Islet precursor cell (in vitro differentiated cells): ENCODE results near the gene HNRNPUL2.
A peak's percentile ranks its signal among the peaks of the same experiment; 100 is the strongest.
"Not testable (repeated sequence)": the region's sequence is repeated elsewhere in the genome, so short reads cannot be mapped to it uniquely, and the experiment has no call there.

Experiments
- DNase-seq: peaks from one replicate; pipeline ENCODE4 v3.0.0-alpha.2; 2018

HNRNPUL2 gene

DNA sequence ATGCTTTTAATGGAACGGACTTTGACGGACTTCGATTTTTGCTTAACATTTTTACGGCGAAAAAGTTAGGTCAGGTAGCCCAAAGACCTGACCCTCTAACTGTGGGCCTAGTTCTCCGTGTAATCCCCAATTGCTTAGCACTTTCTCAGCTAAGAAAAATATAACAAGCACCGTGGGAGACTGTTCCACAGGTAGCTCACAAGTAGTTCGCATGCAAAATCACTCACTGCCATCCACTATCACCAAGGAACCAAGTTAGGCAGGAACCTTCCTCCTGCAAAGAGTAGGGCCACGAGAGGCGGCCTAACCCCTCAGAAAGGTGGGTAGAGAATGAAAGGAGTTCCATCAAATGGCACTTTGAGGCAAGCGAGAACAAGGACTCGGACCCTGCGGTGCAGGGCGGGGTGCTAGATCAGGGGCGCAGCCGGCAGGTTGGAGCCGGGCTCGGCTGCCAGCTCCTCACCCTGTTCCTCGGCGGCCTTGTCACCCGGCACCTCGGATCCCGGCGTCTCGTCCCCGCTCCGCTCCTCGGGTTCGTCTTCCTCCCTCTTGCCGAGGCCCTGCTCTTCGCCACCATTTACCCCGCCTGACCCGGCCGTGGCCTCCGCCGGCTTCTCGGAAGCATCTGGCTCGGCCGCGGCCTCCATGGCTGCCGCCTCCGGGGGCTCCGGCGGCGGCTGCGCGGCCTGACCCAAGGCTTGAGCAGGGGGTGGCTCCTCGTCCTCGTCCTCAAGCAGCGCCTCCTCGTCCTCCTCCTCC, 922 bp downstream of the HNRNPUL2 start:
- no peak for DNase-seq

DNA sequence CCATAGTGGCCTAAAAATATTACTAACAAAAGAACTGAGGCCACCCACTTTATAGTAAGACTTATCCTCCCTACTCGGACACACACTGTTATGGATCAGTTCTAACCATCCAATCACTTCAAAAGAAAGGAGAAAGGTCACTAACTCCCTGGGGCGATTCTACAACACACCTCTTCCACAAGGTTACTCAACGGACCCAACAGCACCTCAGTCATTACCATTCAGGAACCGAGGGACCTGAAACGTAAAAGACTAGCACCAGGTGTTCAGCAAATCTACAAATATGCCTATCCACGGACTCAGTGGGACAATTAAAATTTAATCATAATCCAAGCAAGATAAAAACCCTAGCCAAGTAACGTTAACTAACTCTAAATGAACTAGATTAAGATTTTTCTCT, 1.6 kb downstream of the HNRNPUL2 start:
- DNase-seq = no peak

DNA sequence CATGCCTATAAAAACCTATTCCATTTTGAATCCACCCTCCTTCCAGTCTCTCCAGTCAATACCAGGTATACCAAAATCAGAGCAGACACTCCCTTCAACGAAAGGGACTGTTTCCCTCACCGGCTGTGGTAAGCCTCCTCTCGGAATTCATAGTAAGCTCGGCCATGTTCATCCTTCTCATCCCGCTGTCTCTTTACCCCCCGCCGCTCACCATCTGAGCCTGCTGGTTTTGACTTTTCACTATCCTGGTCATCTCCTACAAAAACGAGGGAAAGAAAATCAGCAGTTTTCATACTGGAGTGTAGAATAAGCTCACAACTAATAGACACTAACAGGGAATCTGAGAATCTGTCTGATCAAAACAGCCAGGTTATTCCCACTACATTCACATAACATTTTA, 3.1 kb downstream of the HNRNPUL2 start:
- no peak for DNase-seq

DNA sequence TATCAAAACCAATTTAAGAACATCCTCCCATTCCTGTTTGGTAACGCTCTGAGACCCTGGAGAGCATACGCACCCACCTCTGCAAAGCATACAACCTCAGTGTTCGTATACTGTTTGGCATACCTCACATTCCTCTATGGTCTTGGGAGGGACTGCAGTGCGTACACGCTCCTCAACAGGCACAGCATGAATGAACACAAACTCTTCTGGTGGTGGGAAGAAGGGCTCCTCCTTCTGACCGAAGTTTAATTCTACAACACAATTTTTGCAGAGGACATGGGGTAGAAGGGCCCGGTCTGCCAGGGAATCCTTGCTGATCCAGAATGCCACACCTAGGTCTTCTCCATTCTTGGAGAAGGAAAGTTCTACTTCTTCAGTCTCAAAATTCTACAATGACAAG, 5.3 kb downstream of the HNRNPUL2 start:
- peak; percentile 80 for DNase-seq

DNA sequence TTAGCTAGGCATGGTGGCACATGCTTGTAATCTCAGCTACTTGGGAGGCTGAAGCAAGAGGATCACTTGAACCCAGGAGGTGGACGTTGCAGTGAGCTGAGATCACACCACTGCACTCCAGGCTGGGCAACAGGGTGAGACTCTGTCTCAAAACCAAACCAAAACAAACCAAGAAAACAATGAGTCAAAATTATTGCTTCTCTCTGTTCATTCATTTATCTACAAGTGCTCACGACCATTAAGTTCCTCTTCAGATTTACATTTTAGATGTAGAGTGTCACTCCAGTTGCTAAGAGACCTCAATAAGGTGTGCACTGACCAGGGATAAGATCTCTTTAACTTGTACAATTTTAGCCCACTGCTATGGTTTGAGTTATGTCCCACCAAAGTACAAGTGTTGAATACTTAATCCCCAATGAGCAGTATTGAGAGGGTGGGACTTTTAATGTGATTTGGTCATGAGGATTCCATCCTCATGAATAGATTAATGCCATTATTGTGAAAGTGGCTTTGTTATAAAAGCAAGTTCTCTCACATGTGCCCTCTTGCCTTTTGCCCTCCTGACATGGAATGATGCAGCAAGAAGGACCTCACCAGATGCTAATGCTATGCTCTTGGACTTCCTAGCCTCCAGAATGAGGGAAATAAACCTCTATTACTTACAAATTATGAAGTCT, 7.8 kb downstream of the HNRNPUL2 start:
- DNase-seq = no peak

DNA sequence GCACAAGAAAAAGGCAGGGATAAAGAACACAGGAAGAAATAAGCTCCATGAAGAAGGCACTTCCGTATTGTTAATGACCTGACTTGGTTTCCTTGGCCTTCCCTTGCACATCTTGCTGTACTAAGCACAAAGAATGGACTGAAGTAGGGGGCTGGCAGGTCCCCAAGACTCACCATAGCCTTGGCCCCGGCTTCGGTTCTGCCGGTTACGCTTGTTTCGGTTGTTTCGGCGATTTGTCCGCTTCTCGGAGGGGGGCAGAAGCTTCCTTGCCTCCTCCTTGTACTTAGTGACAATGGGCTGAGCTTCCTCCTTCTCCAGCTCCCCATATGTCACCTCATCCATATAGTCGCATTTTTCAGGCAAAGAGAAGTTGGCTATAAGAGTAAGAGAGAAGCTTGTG, 10.4 kb downstream of the HNRNPUL2 start:
- DNase-seq = no peak

DNA sequence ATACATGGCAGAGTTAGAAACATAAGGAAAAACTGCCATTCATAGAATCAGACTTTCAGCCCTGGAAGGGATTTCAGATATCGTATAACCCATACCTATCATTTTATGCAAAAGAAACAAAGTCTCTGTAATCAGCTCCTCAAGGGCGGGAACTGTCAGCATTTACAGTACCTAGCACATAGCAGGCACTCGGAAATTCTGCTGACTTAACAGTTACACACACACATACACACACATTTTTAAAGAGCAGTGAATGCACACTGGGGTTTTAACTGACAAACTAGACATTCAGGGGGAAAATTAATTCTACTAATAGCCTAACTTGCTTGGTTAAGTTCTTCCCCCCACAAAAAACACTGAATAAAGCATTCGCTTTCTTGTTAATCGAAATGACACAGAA, 11.1 kb downstream of the HNRNPUL2 start:
- no peak for DNase-seq

DNA sequence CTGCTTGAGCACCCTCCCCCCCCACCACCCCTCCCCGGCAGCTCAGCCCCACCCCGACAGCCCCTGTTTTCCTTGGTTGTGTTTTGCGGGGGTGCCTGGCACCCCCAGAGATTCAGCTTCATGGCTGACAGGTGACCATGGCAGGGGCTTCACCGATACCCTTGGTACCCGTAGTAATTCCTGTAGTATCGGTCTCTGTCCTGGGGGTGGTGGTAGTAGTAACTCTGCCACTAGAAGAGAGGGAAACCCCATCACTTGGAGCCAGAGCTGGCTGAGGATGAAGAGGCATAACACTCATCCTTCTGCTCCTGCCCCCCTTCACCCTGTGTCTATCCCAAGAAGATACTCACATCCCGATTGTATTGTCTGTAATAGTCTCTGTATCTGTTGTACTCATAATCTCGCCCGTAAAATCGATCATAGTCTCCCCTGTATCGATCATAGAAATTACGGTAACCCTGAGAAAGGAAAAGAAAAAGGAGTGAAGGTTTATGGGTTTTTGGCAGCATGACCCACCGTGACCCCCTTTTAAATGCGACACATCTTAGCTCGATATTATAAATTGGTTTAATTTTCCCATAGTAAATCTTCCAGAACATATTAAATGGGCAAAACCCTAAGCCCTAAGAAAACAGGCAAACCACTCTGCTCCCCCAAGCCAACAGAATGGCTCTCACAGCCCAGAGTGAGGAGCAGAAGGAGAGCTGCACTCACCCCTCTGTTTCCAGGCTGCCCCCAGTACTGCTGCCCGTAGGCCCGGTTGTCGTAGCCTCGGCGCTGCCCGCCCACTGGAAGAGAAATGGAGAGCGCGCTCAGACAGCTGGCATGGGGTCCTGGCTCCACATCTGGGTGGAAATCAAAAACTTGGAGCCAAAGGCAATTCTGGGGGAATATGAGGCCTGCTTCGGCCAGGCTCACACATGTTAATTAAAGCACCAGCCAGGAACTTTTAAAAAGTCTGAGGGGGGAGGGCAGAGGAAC, 11.8 kb downstream of the HNRNPUL2 start:
- no peak for DNase-seq

DNA sequence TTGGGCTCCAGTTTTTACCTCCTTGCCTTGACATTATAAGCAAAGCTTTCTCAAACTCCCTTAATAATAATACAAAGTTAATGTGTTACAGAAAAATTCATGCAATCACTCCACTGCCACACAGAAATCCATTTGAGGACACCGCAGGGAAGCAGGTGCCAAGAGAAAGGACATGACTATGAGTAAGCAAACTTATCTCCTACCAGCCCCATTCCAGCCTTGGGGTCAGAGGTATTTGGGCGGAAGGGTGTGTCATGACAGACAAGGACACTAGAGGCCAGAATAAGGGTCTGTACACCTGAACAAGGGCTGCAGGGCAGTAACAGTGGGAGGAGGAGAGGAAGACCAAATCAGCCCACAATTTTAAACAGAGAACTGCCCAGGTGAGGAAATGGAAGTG, 13.9 kb downstream of the HNRNPUL2 start:
- DNase-seq = peak; percentile 58

DNA sequence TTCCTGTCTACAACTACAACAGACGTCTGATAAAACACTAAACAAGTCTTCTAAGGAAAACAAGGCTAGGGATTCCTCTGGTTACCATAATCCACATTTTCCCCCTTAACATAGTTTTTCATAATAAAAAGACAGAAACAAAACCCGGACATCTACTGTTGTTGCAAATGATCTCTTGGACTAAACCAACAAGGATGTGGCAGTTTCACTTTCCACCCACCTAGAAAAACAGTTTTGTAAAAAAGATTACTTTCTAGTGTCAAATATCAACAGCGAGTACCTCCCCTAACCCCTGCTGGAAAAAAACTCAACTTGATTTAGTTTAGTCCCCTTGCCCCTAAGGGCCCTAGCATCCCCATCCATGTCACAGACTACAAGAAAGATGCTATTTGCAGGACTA, 14.4 kb downstream of the HNRNPUL2 start:
- no peak for DNase-seq

DNA sequence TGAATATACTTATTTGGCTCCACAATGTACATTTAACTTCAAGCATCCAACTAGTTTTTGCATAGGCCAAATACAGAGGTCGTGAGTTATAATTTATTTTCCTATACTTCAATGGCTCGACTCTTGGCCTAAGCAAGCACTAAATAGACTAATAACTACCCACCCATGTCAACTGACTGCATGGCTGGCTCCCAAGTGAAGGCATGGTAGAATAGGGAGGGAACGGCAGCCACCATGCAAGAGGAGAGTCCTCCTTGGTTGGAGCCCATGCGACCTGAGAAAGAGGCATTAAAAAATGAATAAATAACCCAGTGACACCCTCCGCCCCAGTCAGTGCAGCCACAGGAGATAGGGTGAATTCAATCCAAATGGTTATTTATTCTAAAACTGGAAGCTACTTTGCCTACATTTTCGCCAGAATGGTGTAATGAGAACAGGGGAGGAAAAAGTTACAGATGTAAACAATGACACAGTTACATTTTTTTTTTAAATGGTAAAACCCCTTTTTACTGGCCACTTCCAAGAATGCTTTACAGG, 14.9 kb downstream of the HNRNPUL2 start:
- DNase-seq = no peak

DNA sequence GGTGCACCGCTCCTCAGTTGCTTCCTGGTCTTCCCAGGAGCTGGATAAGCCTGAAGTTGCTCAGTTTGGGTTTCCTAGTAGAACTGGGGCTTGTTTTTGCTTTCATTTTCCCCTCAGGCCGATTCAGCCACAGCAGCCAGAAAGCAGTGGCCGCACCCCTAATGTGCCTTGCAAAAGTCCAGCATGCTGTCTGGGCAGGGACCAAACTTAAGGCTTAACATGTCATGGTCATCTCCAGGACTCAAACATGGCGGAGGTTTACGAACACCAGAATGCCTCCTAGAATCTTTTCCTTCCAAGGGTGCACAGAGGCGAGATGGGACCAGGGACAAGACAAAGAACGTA, 17.3 kb downstream of the HNRNPUL2 start:
- peak; percentile 56 for DNase-seq

DNA sequence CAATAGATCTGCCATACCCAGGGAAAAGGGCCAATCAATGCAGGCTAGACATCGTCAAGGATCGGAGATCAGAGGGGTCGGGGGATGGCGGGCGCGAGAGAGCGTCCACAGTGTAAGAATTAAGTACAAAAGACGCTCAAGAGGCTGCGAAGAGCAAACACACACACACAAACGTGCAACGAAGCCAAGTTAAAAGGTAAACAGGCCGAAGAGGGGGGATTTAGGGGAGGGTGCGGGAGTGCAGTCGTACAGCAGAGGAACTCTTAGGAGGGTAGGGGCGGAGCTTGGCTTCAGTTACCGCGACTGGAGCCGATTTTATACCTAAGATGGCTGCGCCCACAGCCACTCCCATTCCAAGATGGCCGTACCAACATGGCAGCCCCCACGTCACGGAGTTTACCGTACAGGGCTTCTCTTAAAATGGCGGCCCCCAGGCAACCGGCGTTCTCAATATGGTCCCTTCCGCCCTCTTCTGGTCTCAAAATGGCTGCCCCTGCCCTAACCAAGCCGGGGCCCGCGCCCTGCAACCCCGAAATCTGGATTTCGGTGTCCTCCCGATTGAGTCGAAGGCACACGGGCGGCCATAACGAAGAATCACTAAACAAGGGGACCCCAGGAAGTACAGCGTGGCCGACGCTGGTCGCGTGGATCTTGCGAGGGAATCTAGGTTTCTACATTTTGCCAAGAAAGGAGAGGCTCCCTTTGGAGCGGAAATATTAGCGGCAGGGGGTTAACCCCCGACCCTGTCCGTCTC, 17.8 kb downstream of the HNRNPUL2 start:
- peak; percentile 97 for DNase-seq

DNA sequence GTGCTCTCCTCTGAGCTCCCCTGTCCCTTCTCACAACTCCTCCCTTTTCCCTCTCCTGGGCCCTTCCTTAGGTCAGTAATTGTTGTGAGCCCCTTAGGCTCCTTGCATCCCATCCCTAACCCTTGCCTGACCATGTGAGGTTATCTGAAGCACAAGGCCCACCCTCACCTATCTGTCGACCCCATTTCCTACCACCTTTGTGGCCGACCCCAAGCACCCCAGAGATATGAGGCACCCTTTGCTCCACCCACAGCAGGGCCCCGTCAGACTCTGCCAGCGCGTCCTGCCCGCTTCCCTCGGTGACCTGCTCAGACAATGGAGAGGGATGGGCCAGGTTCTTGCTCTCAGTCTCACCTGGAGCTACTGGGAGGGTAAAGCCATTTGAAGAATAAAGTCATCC, 18.5 kb downstream of the HNRNPUL2 start:
- peak; percentile 62 for DNase-seq

DNA sequence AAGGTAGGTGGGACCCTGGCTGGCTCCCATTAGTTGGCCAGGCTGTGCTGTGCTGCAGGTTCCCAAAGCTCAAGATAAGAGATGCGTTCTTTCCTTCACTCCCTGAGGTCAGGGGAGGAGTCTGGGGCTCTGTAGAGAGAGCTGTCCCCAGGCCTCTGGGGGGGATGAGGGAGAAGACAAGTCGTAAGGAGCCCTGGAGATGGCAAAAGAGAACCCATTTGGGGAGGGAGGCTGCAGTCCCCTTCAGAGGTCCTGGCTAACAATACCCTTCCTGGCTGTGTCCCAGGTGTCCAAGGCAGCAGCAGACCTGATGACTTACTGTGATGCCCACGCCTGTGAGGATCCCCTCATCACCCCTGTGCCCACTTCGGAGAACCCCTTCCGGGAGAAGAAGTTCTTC, 18.9 kb downstream of the HNRNPUL2 start:
- no peak for DNase-seq

DNA sequence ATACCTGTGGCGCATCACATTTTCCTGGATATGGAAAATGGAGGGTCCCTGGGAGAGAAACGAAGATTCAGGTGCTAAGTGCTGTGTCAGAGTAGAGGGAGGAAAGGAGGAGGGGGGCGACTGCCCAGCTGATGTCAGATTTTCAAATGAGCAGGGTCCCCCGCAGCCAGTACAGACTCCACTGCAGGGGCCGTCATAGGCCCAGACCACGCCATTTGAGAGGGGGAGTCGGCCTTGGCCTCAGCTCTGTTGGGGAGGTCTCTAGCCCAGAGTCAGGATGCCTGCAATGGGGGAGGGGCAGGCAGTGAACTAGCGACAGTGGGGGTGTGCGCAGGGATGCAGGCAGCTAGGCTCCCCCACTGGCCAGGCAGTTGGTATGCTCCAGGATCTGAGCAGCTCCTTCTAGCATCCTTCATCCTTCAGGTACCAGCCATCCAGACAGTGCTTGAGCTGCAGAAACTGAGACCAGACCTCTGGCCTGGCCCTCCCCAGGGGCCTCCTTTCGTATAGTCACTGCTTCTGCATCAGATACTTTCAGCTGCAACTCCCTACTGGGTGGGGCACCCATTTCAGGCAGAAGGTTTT, 19.9 kb downstream of the HNRNPUL2 start, which contains the start of the genes BSCL2 and GNG3:
TSS of gene BSCL2 (minus strand) at position 148 of the 585 bp plus-strand sequence. CDS start 229 bp downstream, outside the sequence.
TSS of gene GNG3 (plus strand) at position 400 of the 585 bp plus-strand sequence. CDS start 620 bp downstream, outside the sequence.
- peak; percentile 94 for DNase-seq

DNA sequence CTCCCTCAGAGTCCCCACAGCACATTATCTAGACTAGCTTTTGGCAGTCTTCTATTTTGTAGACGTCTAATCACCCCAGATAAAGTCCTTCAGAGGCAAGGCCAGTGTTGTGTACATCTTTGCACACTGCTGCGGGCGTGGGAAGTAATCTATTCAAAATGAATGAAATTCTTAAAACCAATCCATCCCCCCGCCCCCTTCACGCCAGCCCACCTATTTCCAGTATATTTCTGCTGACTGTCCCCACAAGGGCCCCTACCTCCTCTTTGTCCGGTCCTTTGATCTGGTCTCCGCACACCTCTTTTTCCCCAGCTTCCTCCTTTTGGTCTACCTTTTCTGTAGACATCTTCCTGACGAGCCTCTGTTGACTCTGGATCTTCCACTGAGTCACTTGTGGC, 20.4 kb downstream of the HNRNPUL2 start:
- no peak for DNase-seq

DNA sequence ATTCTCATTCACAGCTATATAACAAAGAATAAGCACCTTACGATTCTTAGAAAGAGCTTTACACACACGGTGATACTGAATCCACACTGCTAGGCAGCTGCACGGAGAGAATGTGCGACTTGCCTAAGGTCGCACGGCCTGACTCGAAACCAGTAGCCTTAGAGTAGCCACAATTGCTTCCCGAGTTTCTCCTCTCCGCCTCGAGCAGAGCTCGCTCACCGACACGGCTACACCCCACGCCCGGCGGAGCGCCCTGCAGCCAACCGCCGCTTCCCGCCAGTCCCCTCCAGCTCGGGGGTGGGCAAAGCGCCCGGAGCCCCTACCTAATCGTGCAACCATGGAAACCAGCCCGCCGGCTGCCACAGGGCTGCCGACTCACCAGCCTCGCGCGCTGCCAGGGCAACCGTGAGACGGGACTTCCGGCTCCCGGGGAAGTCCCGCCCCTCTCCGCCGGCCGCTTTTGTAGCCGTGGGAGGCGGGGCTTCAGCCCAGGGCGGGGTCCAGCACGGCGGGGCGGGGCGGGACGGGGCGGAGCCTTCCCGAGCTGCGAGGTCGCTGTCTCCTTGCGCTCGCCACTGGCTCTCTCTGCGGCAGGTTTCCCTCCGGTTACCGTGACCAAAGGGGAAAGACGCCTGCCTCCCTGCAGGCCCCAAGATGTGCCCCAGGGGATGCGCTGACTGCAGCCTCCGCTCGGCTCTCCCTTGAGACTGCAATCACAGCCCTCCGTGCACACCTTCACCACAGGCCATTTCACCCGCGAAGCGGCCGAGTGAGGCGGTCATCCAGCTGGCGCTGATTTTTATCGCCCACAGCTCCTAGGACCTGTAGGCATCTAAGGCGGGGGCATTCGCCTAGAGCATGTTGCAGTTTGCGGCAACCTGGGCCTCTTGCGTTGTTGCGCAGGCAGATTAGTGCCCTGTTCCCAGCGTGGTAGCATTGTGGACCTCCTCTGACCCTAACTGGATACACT, 21.1 kb downstream of the HNRNPUL2 start:
- peak; percentile 98 for DNase-seq

DNA sequence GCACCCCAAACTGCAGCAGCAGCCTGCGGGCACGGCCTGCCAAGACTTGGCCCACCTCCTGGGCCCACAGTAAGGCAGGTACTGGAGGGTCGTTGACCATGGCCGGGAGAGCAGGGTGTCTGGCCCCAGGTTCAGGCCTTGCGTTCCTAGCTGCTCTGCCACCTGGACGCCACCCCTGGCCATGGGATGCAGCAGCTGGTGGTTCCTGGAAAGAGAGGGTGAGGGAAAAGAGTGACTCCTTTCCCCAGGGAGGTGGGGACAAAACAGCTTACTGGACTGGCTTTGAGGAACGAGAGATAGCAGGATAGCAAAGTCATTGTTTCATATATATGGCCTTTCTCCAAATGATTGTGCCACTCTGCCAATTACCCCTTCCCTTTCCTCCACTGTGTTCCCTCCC, 21.8 kb downstream of the HNRNPUL2 start:
- no peak for DNase-seq

DNA sequence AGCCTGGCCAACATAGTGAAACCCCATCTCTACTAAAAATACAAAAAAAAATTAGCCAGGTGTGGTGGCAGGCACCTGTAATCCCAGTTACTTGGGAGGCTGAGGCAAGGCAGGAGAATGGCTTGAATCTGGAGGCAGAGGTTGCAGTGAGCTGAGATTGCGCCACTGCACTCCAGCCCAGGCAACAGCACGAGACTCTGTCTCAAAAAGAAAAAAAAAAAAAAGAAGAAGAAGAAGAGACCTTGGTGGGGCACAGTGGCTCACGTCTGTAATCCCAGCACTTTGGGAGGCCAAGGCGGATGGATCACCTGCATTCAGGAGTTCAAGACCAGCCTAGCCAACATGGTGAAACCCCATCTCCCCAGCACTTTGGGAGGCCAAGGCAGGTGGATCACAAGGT, 23.3 kb downstream of the HNRNPUL2 start:
- DNase-seq = not testable (repeated sequence)

DNA sequence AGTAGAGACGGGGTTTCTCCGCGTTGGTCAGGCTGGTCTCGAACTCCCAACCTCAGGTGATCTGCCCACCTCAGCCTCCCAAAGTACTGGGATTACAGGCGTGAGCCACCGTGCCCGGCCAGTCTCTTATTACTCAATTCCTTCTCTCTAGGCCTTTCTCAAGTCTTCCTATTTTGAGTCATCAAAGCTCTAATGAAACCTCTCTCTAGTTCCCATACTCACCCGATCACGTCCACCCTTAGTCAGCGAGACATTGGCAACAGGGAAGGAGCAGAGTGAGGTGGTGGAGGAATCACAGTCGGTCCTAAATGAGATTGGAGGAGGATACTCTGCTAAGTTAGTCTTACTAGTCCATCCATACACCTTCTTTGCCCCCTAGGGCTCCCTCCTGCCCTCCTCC, 25.0 kb downstream of the HNRNPUL2 start:
- DNase-seq = no peak
